K562 (cell line): ENCODE results near the gene TDG. TPM values are rescaled to one million over a fixed set of nuclear protein-coding genes. Genes with fewer than 3 reads are reported as not detected.

ENCODE experiments used
- BHLHE40 ChIP-seq: IDR thresholded peaks from 2 replicates; pipeline ENCODE4 v1.6.1; 2011; ENCODE audit warnings: low read length, improper control_type of control experiment
- FOXK2 ChIP-seq, 2 experiments: fragments of 450-650 bp; IDR thresholded peaks in 1 of 2; conservative IDR thresholded peaks in 1 of 2; 2 replicates each; pipeline ENCODE4 v1.6.1; 2016; ENCODE audit warnings: low read depth in 2 of 2, mild to moderate bottlenecking in 1 of 2
- MIER1 ChIP-seq: fragments of 450-650 bp; IDR thresholded peaks from 2 replicates; pipeline ENCODE4 v1.6.1; 2016; ENCODE audit warnings: antibody characterized with exemption, mild to moderate bottlenecking, low read depth
- MTF1 ChIP-seq: fragments of 250-450 bp; sonication (Bioruptor Pico); IDR thresholded peaks from 2 replicates; pipeline ENCODE4 v1.9.0; 2021; ENCODE audit warnings: moderate library complexity, mild to moderate bottlenecking, inconsistent platforms, borderline replicate concordance
- RB1 ChIP-seq: fragments of 450-650 bp; IDR thresholded peaks from 2 replicates; pipeline ENCODE4 v1.6.1; 2017; ENCODE audit warnings: low read depth, mild to moderate bottlenecking
- RBM17 ChIP-seq: fragments of 200-400 bp; formaldehyde crosslinking; IDR thresholded peaks from 2 replicates; pipeline ENCODE4 v1.6.1; 2017; ENCODE audit warnings: low read depth, mild to moderate bottlenecking, low read length, borderline replicate concordance
- RUNX1 ChIP-seq: sonication (generic); IDR thresholded peaks from 2 replicates; pipeline ENCODE4 v1.6.1; 2016; ENCODE audit warnings: antibody characterized with exemption, low read depth
- THRB ChIP-seq: fragments of 450-650 bp; formaldehyde crosslinking; conservative IDR thresholded peaks from 2 replicates; pipeline ENCODE4 v1.4.0; 2022; ENCODE audit warnings: mild to moderate bottlenecking, missing genetic modification characterization
- ZBTB40 ChIP-seq, 2 experiments: fragments of 450-650 bp in 1 of 2; sonication (generic) in 1 of 2; formaldehyde crosslinking in 1 of 2; IDR thresholded peaks; 2 replicates each; pipeline versions ENCODE4 v1.7.1 to v1.9.0; 2016 to 2022; ENCODE audit warnings: inconsistent platforms in 1 of 2, mild to moderate bottlenecking in 1 of 2, missing genetic modification reagents in 1 of 2
- ZNF311 ChIP-seq: fragments of 250-450 bp; sonication (Bioruptor Pico); IDR thresholded peaks from 2 replicates; pipeline ENCODE4 v1.4.0; 2020; ENCODE audit warnings: mild to moderate bottlenecking, moderate library complexity
- ZNF668 ChIP-seq: fragments of 250-450 bp; sonication (Bioruptor Pico); IDR thresholded peaks from 2 replicates; pipeline ENCODE4 v1.8.0; 2022; ENCODE audit warnings: mild to moderate bottlenecking, inconsistent platforms
- polyA plus RNA-seq, 8 experiments: library from polyadenylated mRNA; depleted of rRNA in 4 of 8; stranded (reverse) in 5 of 8; unstranded in 3 of 8; fragments of >200 nt; fragmentation: Nextera tagmentation in 2 of 8; fragmentation: Illumina TruSeq in 1 of 8; extraction: Ambion mirVana in 2 of 8; extraction: Trizol in 1 of 8; gene quantifications; 2 replicates each; pipeline versions ENCODE4 v1.2.1 to v1.2.3, GENCODE V29; 2011 to 2014; ENCODE audit warnings: inconsistent platforms in 1 of 8, missing spikeins in 1 of 8
- total RNA-seq, 7 experiments: library from RNA; depleted of rRNA in 6 of 7; stranded (reverse); fragments of >200 nt in 6 of 7; fragmentation: Illumina TruSeq in 2 of 7; extraction: Trizol in 2 of 7; gene quantifications; 2 replicates each; pipeline versions ENCODE4 v1.2.1 to v1.2.3, GENCODE V29; 2011 to 2021; ENCODE audit warnings: low replicate concordance in 1 of 7
- TF ChIP-seq, protein P1 (sequence below), 2 experiments: IDR thresholded peaks in 1 of 2; conservative IDR thresholded peaks in 1 of 2; 2 replicates each; pipeline ENCODE4 v1.6.1; 2016; ENCODE audit warnings: low read depth in 2 of 2, mild to moderate bottlenecking in 1 of 2, missing compliant biosample characterization in 1 of 2, missing genetic modification characterization in 1 of 2, moderate library complexity in 1 of 2

Gene TDG
- total and polyA plus RNA-seq, 9 of the 15 experiments (the other 6 are each of a cell fraction or from before 2014, with no cell fraction given), result 37.6 to 77.2 (median 64.0) TPM

DNA sequence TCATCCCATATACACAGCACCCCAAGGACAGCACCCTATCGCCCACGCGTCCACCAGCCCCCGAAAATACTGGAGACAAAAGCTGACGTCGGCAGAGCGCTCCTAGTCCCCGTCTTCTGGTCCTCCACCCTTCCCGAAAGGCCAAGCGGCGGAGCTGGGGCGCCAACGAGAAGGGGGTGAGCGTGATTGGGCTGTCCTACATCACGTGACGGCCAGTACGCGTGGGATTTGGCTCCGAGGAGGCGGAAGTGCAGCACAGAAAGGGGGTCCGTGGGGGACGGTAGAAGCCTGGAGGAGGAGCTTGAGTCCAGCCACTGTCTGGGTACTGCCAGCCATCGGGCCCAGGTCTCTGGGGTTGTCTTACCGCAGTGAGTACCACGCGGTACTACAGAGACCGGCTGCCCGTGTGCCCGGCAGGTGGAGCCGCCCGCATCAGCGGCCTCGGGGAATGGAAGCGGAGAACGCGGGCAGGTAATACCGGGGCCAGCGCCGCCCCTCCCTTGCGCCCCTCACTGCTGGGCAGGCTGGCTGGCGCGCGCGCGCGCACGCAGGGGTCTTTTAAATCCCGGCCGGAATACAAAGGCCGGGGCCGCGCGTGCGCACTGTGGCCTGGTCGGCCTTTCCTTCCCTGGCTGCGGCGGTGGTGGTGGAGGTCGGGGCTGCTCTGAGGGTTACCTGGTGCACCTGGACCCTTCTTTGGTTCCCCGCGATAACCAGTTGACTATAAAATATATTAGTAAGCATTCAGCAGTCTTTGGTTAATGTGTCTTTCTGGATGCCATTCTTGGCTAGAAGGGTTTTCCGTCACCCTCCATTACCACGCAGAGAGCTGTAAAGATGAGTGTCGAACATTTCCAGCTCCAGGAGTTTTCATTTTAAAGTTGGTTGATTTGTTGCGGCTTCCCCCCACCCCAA is at the start of gene TDG (continued):
- TF ChIP-seq ZBTB40 (IDR thresholded peaks at IDR 0.05), result peak; percentile 93
- no peak for TF ChIP-seq ZBTB40 (CRISPR knock-in tag; IDR thresholded peaks at IDR 0.05)
- TF ChIP-seq RUNX1, result no peak
- TF ChIP-seq RB1, result peak; percentile 23; the same call in 1 of the 2 replicates
- TF ChIP-seq ZNF311, result no peak
- no peak for TF ChIP-seq RBM17
- TF ChIP-seq FOXK2 (conservative IDR thresholded peaks at IDR 0.05 in 1 of 2, IDR thresholded peaks at IDR 0.05 in 1 of 2; ENCODE audit: low read depth in 2 of 2), result peak; percentile 52 to 91
- TF ChIP-seq MIER1, result no peak
- TF ChIP-seq MTF1 (CRISPR knock-in tag), result no peak
- TF ChIP-seq BHLHE40, result peak; percentile 93
- no peak for TF ChIP-seq THRB (CRISPR knock-in tag)
- TF ChIP-seq, protein P1, sequence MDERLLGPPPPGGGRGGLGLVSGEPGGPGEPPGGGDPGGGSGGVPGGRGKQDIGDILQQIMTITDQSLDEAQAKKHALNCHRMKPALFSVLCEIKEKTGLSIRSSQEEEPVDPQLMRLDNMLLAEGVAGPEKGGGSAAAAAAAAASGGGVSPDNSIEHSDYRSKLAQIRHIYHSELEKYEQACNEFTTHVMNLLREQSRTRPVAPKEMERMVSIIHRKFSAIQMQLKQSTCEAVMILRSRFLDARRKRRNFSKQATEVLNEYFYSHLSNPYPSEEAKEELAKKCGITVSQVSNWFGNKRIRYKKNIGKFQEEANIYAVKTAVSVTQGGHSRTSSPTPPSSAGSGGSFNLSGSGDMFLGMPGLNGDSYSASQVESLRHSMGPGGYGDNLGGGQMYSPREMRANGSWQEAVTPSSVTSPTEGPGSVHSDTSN (CRISPR knock-in tag; IDR thresholded peaks at IDR 0.05; ENCODE audit: low read depth), result no peak
- TF ChIP-seq, protein P1 (tag; conservative IDR thresholded peaks at IDR 0.05; ENCODE audit: low read depth), result no peak
- TF ChIP-seq ZNF668 (CRISPR knock-in tag), result no peak
